GM18498 (cell line): ENCODE data around the gene PHTF2.

Experiments
- ATAC-seq: cut with Tn5 transposase; IDR thresholded peaks from one replicate; pipeline ENCODE4 v1.9.1; 2021; ENCODE audit warnings: mild to moderate bottlenecking, moderate library complexity; ENCODE audit not compliant: unreplicated experiment

The PHTF2 gene

GRCh38 chr7:77791956-77792355, 6.6 kb upstream of the PHTF2 start:
- no peak for ATAC-seq

DNA sequence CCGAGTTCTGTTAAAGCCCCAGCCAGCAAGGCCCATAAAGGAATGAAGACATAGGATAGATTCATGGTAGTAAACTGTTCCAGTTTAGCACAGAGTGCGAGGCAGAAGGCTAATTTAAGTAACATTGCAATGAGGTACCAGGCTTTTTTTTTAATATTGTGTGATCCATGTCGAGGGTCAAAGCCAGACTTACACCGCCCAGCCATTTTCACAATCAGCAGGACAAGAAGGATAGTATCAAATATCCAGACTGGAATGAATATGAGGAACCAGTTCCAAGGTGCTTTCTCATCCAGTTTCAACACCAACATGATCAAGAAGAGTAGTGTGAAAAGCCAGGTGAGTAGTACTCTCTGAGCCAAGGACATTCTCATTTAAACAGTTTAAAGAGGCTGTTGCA, 4.6 kb upstream of the PHTF2 start:
- no peak for ATAC-seq

DNA sequence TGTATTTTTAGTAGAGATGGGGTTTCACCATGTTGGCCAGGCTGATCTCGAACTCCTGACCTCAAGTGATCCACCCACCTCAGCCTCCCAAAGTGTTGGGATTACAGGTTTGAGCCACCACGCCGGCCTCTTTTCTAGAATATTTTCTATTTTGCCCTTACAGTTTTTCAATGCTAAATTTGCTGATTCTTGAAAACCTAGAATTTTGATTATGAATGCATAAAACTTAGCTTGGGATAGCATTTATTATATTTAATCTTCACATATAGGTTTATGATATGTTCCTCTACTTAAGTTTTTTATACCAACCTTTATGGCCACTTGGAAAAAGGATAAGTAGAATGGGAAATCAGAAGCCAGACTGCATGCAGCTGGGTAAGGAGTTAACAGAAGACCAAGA, 2.5 kb upstream of the PHTF2 start:
- no peak for ATAC-seq

- ATAC-seq = no peak
These were observed 1.6 kb upstream of the PHTF2 start for GRCh38 chr7:77796960-77797359.

DNA sequence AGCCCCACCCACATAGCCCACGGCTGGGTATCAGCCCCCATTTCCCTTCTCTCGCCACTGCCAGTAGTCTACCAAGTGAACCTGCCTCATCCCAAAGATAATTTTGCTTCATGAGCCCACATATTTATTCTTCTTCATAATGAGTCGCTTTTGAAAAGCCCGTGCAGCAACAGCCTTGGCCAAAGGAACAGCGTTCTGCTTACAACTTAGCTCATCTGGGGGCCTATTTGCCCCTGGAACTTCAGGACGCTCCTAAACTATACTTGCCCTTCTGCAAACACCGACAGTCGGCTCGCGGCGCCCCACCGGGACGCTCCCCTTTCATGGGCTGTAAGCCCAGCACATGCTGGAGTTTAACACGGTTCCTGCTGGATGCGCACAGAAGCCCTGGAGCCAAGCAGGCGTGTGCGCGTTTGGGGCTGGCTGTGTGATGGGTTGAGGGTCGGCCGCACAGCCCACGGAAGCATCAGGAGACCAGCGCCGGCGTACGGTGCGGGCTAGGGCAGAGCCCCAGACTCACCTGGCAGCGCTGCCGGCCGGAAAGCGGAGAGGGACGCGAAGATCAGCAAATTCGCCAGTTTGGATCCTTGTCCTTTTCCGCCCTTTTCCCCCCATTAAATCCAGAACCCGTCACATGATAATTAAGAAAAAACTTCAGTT, 709 bp upstream of the PHTF2 start:
- ATAC-seq = peak; percentile 38

- peak; percentile 5 for ATAC-seq
These were observed 748 bp downstream of the PHTF2 start for GRCh38 chr7:77799078-77799964.

DNA sequence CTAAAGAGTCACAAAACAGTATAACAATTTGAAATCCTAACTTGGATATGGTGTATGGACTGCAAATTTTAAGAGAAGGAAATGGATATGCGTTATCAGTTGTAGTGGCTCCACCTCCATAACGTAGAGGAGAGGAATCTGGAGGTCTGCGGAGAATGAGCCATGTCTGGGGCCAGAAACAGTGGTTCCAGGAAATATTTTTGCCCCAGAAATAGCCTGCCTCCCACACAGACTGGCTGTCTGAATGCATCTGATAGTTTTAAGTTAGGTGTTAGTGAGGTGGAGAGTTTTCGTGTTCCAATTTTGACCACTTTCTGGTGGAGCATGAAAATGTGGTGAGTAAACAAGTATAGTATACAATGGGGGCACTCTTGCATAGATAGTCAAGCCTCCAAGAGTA, 1.6 kb downstream of the PHTF2 start:
- ATAC-seq = no peak

GRCh38 chr7:77800730-77801129, 2.2 kb downstream of the PHTF2 start:
- ATAC-seq = no peak

- ATAC-seq = no peak
These were observed 4.2 kb downstream of the PHTF2 start for GRCh38 chr7:77802557-77803405.

GRCh38 chr7:77806425-77806824, 7.9 kb downstream of the PHTF2 start:
- no peak for ATAC-seq

DNA sequence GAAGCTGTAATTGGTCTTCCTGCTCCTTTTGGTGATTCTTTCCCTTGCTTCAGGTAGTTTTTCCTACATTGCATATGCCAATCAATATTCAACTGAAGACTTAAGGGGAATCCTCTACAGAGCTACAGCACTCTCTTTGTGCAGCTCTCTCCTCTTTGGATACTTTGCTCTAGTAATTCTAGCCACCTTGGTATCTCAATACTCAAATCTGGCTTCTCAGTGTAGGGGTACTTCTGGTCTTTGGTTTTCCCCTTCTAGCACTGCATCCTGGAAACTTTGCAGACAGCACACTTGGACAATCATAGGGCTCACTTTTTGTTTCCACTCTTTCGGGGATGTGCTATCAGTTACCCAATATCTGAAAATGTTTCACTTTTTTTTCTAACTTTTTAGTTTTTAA, 9.9 kb downstream of the PHTF2 start:
- ATAC-seq = no peak

DNA sequence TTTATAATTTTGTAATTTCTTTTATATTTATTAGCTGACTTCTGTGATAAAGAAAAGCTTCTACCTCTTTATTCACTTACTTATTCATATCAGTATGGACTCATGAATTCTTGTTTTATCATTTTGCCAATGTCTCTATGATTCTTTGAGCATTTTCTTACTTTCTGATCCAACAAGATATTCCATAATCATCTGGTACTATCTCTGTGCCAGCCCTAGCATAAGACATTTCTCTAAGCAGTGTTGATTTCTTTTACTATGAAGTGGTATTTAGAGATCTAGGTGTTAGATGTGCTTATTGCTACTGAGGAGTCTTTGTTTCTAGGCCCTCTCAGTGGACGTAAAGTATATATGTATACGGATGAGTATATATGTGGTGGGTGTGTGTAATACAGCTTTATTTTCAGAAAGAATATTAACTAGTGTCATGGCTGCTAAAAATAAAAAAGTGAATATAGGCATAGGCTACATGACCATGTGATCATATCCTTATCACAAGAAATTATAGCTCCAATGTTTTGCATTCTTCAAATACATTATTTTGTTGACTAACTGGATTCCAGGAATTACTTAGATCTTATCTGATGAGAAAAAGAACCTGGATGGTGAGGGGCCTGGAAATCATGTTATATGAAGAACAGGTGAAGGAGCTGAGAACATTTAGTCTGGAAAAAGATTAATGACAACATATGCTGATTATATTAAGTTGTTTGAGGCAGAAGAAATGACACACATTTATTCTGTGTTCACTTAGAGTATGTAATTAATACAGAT, 13.1 kb downstream of the PHTF2 start:
- no peak for ATAC-seq

- ATAC-seq = no peak
These were observed 13.7 kb downstream of the PHTF2 start for GRCh38 chr7:77812290-77812685.

DNA sequence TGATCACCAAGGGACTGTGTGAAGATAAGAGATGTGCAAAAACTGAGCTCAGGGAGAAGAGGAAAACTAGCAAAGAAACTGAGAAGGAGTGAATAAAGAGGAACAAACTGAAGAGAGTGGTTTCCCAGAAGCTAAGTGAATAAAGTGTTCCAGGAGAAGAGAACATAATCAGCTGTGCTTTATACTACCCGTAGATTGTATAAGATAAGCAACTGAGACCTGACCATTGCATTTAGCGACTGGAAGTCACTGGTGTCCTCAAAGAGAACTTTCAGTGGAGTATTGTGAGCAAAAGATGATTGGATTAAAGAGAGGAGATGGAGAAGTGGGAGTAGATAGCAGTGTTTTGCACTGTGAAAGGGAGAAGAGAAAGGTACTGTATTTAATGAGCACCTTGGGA, 14.6 kb downstream of the PHTF2 start:
- ATAC-seq = no peak

DNA sequence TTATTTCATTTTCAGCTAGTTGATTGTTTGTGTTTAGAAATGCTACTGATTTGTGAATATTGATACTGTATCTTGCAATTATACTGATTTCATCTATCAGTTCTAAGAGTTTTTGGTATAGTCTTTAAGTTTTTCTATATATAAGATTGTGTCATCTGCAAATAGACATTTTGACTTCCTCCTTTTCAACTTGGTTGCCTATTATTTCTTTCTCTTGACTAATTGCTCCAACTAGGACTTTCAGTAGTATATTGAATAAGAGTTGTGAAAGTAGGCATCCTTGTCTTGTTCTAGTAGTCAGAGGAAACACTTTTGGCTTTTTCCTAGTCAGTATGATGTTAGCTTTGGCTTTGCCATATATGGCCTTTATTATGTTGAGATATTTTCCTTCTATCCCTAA, 20.4 kb downstream of the PHTF2 start:
- no peak for ATAC-seq

- ATAC-seq = no peak
These were observed 22.4 kb downstream of the PHTF2 start for GRCh38 chr7:77820967-77821366.

GRCh38 chr7:77822269-77822668, 23.7 kb downstream of the PHTF2 start:
- no peak for ATAC-seq

GRCh38 chr7:77823787-77824186, 25.2 kb downstream of the PHTF2 start:
- peak; percentile 41 for ATAC-seq

- no peak for ATAC-seq
These were observed 26.1 kb downstream of the PHTF2 start for GRCh38 chr7:77824636-77825035.

GRCh38 chr7:77825131-77825530, 26.6 kb downstream of the PHTF2 start:
- ATAC-seq = no peak

- ATAC-seq = no peak
These were observed 27.7 kb downstream of the PHTF2 start for GRCh38 chr7:77826300-77826699.
